CD4-positive, alpha-beta T cell treated with Interferon gamma for 1 hour (primary cell): ENCODE measurements around the gene PSMC4.

ENCODE experiments used
- DNase-seq: peaks from one replicate; pipeline ENCODE4 v3.0.0-alpha.2; 2020

Gene PSMC4

DNA sequence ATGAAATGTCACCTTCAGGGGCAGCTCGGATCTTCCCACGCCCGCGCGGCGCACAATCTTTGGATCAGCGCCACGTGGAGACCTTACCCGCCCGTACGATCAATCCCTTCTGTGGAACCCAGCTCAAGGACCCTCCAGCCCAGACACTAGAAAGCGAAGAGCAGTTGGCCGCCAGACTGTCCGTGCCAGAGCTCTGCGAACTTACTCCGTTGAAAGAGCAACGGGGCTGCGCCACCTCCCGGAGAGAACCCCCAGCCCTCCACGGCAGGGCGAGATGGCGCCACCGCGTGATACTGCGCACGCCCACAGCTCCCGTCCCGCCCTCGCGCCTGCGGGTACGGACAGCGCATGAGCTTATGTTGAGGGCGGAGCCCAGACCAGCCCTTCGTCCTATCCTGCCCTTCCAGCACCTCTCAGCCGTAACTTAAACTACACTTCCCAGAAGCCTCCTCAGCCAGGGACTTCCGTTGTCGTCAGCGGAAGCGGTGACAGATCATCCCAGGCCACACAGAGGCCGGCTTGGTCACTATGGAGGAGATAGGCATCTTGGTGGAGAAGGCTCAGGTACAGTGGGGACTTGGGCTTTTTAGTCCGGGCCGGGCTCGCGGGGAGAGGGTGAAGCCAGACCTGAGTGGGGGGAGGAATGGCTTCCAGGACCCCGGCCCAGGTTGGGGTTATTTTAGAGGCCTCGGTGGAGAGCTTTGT, at the start of gene PSMC4:
TSS of gene PSMC4 (plus strand) at position 491 of the 705 bp plus-strand sequence. CDS start at position 529, 38 bp downstream.
- peak; percentile 99 for DNase-seq

GRCh38 chr19:39923862-39924261, 47.1 kb upstream of the PSMC4 start:
- DNase-seq = no peak

DNA sequence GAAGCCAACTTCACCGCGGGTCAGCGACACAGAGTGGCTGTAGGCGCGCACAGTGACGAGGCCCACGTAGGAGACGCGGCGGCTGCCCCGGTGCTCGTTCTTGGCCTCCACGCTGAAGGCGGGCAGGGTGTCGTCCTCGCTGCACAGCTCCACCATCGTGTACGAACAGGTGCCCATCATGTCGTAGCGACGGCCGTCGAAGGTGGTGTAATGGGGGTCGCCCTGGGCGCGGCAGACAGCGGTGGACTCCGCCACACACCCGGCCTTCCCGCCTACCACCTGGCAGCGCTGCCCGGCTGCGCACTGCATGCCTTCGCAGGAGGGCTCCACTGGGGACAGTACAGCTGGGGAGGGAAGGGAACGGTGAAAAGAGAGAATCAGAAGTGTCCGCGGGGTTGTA, 46.6 kb upstream of the PSMC4 start:
- DNase-seq = no peak

DNA sequence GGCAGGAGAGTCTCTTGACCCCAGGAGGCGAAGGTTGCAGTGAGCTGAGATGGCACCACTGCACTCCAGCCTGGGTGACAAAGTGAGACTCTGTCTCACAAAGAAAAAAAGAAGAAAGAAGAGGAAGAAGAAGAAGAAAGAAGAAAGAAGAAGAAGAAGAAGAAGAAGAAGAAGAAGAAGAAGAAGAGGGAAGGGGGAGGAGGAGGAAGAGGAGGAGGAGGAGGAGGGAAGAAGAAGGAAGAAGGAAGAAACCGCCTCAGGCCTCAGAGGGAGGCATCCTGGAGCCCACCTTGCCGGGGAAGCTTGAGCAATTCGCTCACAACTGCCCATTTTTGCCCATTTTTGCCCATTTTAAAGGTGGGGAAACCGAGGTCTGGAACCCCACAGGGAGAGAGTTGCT, 46.0 kb upstream of the PSMC4 start:
- no peak for DNase-seq

GRCh38 chr19:39926170-39926760, 44.7 kb upstream of the PSMC4 start:
- no peak for DNase-seq

- no peak for DNase-seq
Measured at GRCh38 chr19:39927076-39927475, 43.9 kb upstream of the PSMC4 start.

DNA sequence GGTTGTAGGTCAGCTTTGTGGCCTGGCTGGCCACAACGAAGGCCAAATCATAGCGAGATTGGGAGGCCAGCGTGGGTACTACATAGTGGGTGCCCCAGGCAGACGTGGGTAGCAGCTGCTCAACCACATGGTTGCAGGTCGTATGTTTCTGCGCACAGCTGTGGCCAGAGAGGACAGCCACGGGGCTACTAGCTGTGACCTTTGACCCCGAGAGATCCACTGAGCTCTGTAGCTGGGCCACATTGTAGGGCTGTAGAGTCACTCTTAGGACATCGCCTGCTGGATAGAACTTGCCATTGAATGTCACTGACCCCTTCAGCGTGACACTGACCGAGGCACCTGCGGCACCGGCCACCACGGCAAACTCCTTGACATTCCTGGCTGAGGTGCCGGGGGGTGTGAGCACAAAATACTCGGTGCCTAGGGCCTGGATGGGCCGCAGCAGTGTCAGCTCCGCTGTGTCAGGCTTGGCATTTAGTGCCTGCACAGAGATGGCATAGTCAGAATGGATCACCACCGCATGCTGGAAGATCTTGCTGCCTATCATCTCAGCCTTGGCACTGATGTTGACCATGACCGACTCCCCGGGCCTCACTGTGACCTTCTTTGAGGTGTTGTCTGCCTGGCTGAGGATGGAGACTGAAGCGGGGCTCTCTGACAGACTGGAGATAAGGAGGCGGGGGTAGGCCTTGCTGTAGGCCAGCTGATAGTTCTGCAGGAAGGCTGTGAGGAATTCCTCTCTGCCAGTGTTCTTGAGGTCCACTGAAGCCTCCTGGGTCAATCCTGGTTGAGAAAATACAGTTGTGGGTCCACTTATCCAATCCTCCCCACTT, 43.2 kb upstream of the PSMC4 start:
- DNase-seq = no peak

GRCh38 chr19:39928357-39928725, 42.6 kb upstream of the PSMC4 start:
- DNase-seq = no peak

DNA sequence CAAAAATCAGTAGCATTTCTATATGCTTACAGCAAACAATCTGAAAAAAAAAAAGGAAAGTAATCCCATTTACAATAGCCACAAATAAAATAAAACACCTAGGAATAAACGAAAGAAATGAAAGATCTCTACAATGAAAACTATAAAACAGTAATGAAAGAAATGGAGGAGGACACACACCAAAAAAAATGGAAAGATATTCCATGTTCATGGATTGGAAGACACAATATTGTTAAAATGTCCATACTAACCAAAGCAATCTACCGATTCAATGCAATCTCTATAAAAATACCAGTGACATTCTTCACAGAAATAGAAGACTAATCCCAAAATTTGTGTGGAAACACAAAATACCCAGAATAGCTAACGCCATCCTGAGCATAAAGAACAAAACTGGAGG, 41.2 kb upstream of the PSMC4 start:
- no peak for DNase-seq

DNA sequence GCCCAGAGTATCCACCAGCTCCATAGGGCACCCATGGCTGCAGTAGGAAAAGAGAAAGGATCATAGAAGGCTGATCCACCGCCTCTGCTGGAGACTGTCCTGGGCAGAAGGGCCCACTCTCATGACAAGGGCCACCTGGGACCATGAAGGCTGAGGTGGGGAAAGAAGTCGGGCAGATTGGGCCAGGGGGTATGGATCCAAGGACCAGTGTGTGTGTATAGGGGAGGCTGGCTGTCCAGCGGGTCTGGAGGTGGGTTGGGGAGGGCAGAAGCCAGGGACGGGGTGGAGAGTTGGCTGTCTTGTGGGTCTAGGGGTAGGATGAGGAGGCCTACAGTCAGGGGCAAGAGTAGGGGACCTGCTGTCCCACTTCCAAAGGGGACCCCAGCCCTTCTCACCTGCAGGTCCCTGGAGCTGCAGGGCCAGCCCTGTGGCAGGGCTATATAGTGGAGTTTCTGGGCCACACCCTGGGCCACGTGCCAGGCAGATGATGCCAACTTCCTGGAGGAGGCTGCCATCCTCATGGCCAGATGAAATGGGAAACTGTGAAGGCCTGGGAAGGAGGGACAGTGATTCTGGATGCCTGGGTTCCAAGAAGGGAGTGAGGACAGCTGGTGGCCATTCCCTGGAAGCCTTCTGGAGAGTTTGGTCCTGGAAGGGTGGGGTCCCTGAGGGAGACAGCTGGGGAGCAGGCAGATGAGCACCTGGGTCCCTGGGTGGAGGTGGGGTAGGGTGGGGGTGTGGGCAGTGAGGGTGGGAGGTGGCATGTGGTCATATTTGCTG, 36.2 kb upstream of the PSMC4 start, which contains the start of gene FCGBP:
TSS of gene FCGBP (minus strand) at position 51 of the 780 bp plus-strand sequence.
- DNase-seq = no peak

DNA sequence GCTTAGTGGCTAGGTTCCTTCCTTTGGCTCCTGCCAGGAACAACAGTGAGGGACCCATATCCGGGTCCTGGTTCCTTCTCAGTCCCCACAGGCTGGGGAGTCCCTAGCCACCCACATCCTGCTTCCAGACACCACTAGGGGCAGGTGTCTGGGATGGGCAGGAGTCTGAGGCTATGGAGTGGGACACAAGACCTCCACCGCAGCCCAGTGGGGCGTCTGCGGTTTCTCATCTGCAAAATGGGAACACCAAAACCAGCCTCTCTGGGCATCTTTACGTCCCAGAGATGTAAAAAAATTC, 35.7 kb upstream of the PSMC4 start:
- no peak for DNase-seq

- no peak for DNase-seq
Measured at GRCh38 chr19:39936020-39936419, 34.9 kb upstream of the PSMC4 start.

DNA sequence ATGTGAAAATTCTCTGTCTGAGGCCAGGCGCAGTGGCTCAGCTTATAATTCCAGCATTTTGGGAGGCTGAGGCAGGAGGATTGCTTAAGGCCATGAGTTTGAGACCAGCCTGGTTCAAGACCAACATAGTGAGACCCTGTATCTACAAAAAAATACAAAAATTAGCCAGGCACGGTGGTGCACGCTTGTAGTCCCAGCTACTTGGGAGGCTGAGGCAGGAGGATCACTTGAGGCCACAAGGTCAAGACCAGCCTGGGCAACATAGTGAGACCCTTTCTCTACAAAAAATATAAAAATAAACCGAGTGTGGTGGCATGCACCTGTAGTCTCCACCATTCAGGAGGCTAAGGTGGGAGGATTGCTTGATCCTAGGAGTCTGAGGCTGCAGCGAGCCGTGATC, 34.3 kb upstream of the PSMC4 start:
- DNase-seq = no peak

DNA sequence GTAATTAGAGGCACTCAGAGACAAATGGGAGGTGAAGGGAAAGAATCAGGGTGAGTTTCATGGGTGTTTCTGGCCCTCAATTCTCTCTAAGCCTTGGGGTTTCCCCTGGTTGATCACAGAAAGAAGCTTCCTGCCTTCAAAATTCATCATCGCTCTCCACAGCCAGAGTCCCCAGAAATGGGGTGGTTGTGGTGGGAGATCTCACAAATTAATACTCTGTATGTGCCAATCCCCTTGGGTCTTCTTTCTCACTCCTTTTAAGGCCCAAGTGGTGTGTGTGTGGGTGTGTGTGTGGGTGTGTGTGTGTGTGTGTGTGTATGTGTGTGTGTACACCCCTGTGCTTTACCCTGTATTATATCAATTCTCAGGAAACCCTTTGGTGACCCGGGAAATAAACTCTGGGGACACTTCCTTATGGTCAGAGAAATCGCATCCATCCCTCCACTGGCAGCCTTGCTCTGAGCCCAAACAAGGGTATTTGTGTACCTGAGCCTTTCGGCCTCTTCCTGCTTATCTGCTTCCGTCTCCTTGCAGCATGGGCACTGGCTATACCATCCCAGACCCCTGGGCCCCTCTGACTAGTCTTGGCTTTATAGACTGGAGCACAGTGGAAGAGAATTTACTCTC, 33.8 kb upstream of the PSMC4 start:
- DNase-seq = peak; percentile 11

DNA sequence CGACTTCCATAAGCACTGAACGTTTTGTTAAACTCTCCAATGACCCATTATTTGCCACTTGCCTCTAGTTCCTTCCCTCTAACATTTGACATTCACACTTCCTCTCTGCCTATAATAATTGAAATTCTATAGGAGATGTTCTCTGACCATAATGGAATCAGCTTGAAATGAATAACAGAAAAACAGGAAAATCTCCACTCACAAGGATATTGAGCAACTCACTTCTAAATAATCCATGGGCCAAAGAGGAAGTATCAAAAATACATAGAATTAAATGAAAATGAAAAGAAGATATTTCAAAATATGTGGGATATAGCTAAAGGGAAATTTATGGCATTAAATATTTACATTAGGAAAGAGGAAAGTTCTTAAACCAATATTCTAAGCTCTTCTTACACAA, 33.2 kb upstream of the PSMC4 start:
- DNase-seq = no peak

GRCh38 chr19:39939556-39939955, 31.4 kb upstream of the PSMC4 start:
- DNase-seq = no peak

- DNase-seq = no peak
Measured at GRCh38 chr19:39940221-39940833, 30.6 kb upstream of the PSMC4 start.

GRCh38 chr19:39941151-39941550, 29.8 kb upstream of the PSMC4 start:
- DNase-seq = no peak

- peak; percentile 69 for DNase-seq
Measured at GRCh38 chr19:39941615-39942365, 29.2 kb upstream of the PSMC4 start.

DNA sequence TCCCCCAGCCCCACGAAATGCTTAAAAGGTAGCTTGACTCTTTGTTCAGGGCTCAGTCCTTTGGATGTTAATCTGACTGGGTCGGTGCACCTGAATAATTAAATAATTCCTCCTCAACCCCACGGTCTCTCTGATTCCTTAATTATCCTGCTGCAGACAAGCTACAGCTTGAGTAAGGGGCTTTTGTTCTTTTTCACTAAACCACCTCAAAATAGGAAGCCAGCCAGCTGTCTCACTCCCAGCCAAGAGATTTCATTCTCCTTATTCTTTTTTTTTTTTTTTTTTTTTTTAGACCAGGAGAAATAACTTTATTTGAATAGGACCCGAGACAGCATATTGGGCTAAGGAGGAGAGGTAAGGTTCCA, 28.6 kb upstream of the PSMC4 start:
- no peak for DNase-seq

DNA sequence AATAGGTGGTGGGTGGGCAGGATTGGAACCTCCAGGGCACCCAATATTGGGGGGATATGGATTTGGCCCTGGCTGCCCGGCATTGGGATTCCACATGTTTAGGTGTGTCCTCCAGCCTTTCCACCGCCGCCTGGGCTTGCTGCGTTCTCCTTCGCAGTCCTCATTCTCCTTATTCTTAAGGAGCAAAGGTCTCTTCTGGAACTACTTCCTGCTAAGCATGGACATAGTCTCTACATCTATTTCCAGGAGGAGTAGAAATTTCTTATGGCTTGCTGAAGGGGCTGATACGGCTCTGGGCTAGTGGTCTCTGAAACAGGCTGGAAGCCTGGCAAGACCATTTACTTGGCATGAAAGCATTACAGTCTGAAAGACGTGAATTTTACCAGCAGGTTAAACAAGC, 27.4 kb upstream of the PSMC4 start:
- DNase-seq = no peak

DNA sequence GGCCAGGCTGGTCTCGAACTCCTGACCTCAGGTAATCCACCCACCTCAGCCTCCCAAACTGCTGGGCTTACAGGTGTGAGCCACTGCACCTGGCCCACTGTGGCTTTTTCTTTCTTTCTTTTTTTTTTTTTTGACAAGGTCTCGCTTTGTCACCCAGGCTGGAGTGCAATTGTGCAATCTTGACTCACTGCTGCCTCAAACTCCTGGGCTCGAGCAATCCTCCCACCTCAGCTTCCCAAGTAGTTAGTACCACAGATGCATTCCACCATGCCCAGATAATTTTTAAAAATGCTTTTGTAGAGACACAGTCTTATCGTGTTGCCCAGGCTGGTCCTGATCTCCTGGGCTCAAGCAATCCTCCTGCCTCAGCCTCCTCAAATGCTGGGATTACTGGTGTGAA, 24.4 kb upstream of the PSMC4 start:
- DNase-seq = no peak
